Aorta (tissue), 5 donors: ENCODE measurements around the gene ARPC1B. TPM values are rescaled to one million over a fixed set of nuclear protein-coding genes. Genes with fewer than 3 reads are reported as not detected.
"Not testable (repeated sequence)": the region's sequence is repeated elsewhere in the genome, so short reads cannot be mapped to it uniquely, and the experiment has no call there.

Experiments
- ATAC-seq: fragments of 200-7000 bp; cut with Tn5 transposase; one replicate; pipeline ENCODE4 v1.9.1; 2022; ENCODE audit warnings: moderate library complexity; ENCODE audit not compliant: low FRiP score
- DNase-seq, 2 donors: peaks; one replicate each; pipeline ENCODE4 v3.0.0-alpha.2; 2020
- H3K27ac ChIP-seq, 2 donors: one replicate each; pipeline ENCODE4 v1.5.1; 2013; ENCODE audit warnings: low read length in 2 of 2, mild to moderate bottlenecking in 2 of 2, moderate library complexity in 2 of 2, control low read depth in 1 of 2, inconsistent platforms in 1 of 2, low read depth in 1 of 2
- H3K27me3 ChIP-seq, 2 donors: one replicate each; pipeline ENCODE4 v1.6.1; 2013; ENCODE audit warnings: control low read depth in 1 of 2, low read length in 1 of 2, mild to moderate bottlenecking in 1 of 2, moderate library complexity in 1 of 2; ENCODE audit not compliant: insufficient read depth in 2 of 2, control insufficient read depth in 1 of 2
- H3K36me3 ChIP-seq, 2 donors: one replicate each; pipeline ENCODE4 v1.6.1; 2013; ENCODE audit warnings: control low read depth in 1 of 2, low read length in 1 of 2, mild to moderate bottlenecking in 1 of 2; ENCODE audit not compliant: insufficient read depth in 2 of 2, control insufficient read depth in 1 of 2
- H3K4me1 ChIP-seq, 2 donors: one replicate each; pipeline ENCODE4 v1.6.1; 2013; ENCODE audit warnings: low read length in 2 of 2, control low read depth in 1 of 2, mild to moderate bottlenecking in 1 of 2, moderate library complexity in 1 of 2; ENCODE audit not compliant: insufficient read depth in 2 of 2, control insufficient read depth in 1 of 2
- H3K4me3 ChIP-seq, 2 donors: one replicate each; pipeline ENCODE4 v1.5.1; 2013; ENCODE audit warnings: low read length in 2 of 2, control low read depth in 1 of 2, mild to moderate bottlenecking in 1 of 2
- H3K9me3 ChIP-seq: one replicate; pipeline ENCODE4 v1.6.1; 2013; ENCODE audit warnings: mild to moderate bottlenecking, low read length; ENCODE audit not compliant: control insufficient read depth
- WGBS, 2 donors: extraction: QIAGEN DNeasy Blood & Tissue Kit; methylation state at CpG; one replicate each; pipeline ENCODE4 v1.1.7; 2013; 5-methylcytosine and 5-hydroxymethylcytosine counted together
- intact Hi-C, 2 donors: fragments of 100-400 bp; cut with DNase I; formaldehyde crosslinking; loops; one replicate each; pipeline versions ENCODE4 v1.14.2 to v1.15.0; 2022
- polyA plus RNA-seq, 2 donors: library from polyadenylated mRNA; stranded (reverse); fragments of 200-250 nt; gene quantifications; one replicate each; pipeline ENCODE4 v1.2.3, GENCODE V29; 2013
- total RNA-seq, 2 donors: library from RNA; stranded (reverse); fragmentation: NEBNext Ultra II Directional; extraction: Animal tissue kit (Norgen Biotek cat#: 25700); gene quantifications; one replicate each; pipeline ENCODE4 v1.2.1, GENCODE V29; 2021
- donor health status: healthy with polysubstance abuse.
- donor health status: Bipolar disorder and iron deficiency.
- donor health status: DM: no; HTN: no; CAD: no.
- donor health status: DM: no; HTN: no; CAD: no.
- donor health status: DM: yes; HTN: yes; CAD: no.

Gene ARPC1B
- total and polyA plus RNA-seq, 4 donors, result 134 to 262 (median 162) TPM

GRCh38 chr7:99340659-99341058, 33.9 kb upstream of the ARPC1B start:
- H3K36me3 ChIP-seq, result peaks cover 3 to 6% of the 10 kb centered on the region in 2 donors
- peaks cover 0 to 2% of the 10 kb centered on the region in 2 donors for H3K4me1 ChIP-seq
- peak; percentile 54 for ATAC-seq
- H3K27ac ChIP-seq, result peak overlapping the region; percentile 67 to 80
- no peak overlapping the region for H3K4me3 ChIP-seq
- intact Hi-C loops, result no loop called here
- H3K27me3 ChIP-seq, result no peaks in the 10 kb centered on the region
- 6 to 9% methylated on average over 3 of the region's 3 CpGs for WGBS, 2 donors
- no peak for DNase-seq
- H3K9me3 ChIP-seq, result no peaks in the 10 kb centered on the region

GRCh38 chr7:99344061-99344647, 30.4 kb upstream of the ARPC1B start:
- WGBS, 2 donors, result 95% methylated on average over 13 of the region's 13 CpGs
- ATAC-seq, result no peak
- no peaks in the 10 kb centered on the region for H3K27me3 ChIP-seq
- H3K36me3 ChIP-seq, result peaks cover under 1 to 6% of the 10 kb centered on the region in 2 donors
- no peak overlapping the region for H3K4me3 ChIP-seq
- H3K9me3 ChIP-seq, result no peaks in the 10 kb centered on the region
- intact Hi-C loops, result no loop called here
- H3K27ac ChIP-seq, result no peak overlapping the region
- H3K4me1 ChIP-seq, result peaks cover 0 to 2% of the 10 kb centered on the region in 2 donors
- no peak for DNase-seq

GRCh38 chr7:99350641-99351040, 23.9 kb upstream of the ARPC1B start:
- H3K27ac ChIP-seq, H3K4me3 ChIP-seq, intact Hi-C loops, H3K9me3 ChIP-seq, ATAC-seq, H3K4me1 ChIP-seq, DNase-seq, H3K27me3 ChIP-seq: not testable (repeated sequence)
- H3K36me3 ChIP-seq, result peaks cover 0 to 13% of the 10 kb centered on the region in 2 donors
- WGBS, 2 donors, result 93 to 96% methylated on average over 3 of the region's 3 CpGs

GRCh38 chr7:99352247-99352646, 22.3 kb upstream of the ARPC1B start:
- intact Hi-C loops, result no loop called here
- H3K4me1 ChIP-seq, result no peaks in the 10 kb centered on the region
- DNase-seq (no peak), ATAC-seq (no peak)
- H3K9me3 ChIP-seq, result no peaks in the 10 kb centered on the region
- no peak overlapping the region for H3K4me3 ChIP-seq
- WGBS, 2 donors, result 94 to 98% methylated on average over 5 of the region's 5 CpGs
- no peaks in the 10 kb centered on the region for H3K27me3 ChIP-seq
- no peak overlapping the region for H3K27ac ChIP-seq
- H3K36me3 ChIP-seq, result peaks cover 0 to 13% of the 10 kb centered on the region in 2 donors

GRCh38 chr7:99355098-99355497, 19.4 kb upstream of the ARPC1B start:
- H3K27me3 ChIP-seq, result no peaks in the 10 kb centered on the region
- peaks cover 3 to 13% of the 10 kb centered on the region in 2 donors for H3K36me3 ChIP-seq
- 88 to 90% methylated on average over 7 of the region's 7 CpGs for WGBS, 2 donors
- H3K9me3 ChIP-seq, result no peaks in the 10 kb centered on the region
- no peak overlapping the region for H3K27ac ChIP-seq
- intact Hi-C loops, result no loop called here
- H3K4me3 ChIP-seq, result no peak overlapping the region
- DNase-seq (no peak), ATAC-seq (no peak)
- H3K4me1 ChIP-seq, result no peaks in the 10 kb centered on the region

GRCh38 chr7:99357701-99358490, 16.6 kb upstream of the ARPC1B start:
- intact Hi-C loops, result no loop called here
- Histone ChIP-seq H3K36me3 (peaks cover 3 to 8% of the 10 kb centered on the region in 2 donors), H3K27ac (no peak overlapping the region), H3K9me3 (no peaks in the 10 kb centered on the region), H3K27me3 (no peaks in the 10 kb centered on the region), H3K4me3 (no peak overlapping the region), H3K4me1 (no peaks in the 10 kb centered on the region)
- DNase-seq (no peak), ATAC-seq (no peak)
- 83 to 88% methylated on average over 16 of the region's 16 CpGs for WGBS, 2 donors

GRCh38 chr7:99358521-99358920, 16.0 kb upstream of the ARPC1B start:
- WGBS, 2 donors, result 94 to 95% methylated on average over 15 of the region's 15 CpGs
- H3K4me3 ChIP-seq, H3K36me3 ChIP-seq, H3K4me1 ChIP-seq, H3K27ac ChIP-seq, H3K9me3 ChIP-seq, DNase-seq, H3K27me3 ChIP-seq, intact Hi-C loops, ATAC-seq: not testable (repeated sequence)

- Histone ChIP-seq H3K36me3 (peaks cover 3 to 6% of the 10 kb centered on the region in 2 donors), H3K4me3 (no peak overlapping the region), H3K4me1 (no peaks in the 10 kb centered on the region), H3K27ac (no peak overlapping the region), H3K27me3 (no peaks in the 10 kb centered on the region), H3K9me3 (no peaks in the 10 kb centered on the region)
- peak in 1 of 2 donors; percentile 66 for DNase-seq
- intact Hi-C loops, result no loop called here
- WGBS, 2 donors, result 84% methylated on average over 22 of the region's 22 CpGs
- no peak for ATAC-seq
Measured at GRCh38 chr7:99359465-99360154, 14.9 kb upstream of the ARPC1B start.
